Ishikawa (cell line): ENCODE measurements around the gene CLPX.

Experiments
- CEBPB ChIP-seq: IDR thresholded peaks from 2 replicates; pipeline ENCODE4 v1.6.1; 2012
- CREB1 ChIP-seq: IDR thresholded peaks from 2 replicates; pipeline ENCODE4 v1.6.1; 2012; ENCODE audit warnings: low read depth
- EP300 ChIP-seq: IDR thresholded peaks from 2 replicates; pipeline ENCODE4 v1.6.1; 2012; ENCODE audit warnings: borderline replicate concordance
- FOXM1 ChIP-seq: IDR thresholded peaks from 2 replicates; pipeline ENCODE4 v1.6.1; 2012; ENCODE audit warnings: low read depth, borderline replicate concordance
- RAD21 ChIP-seq: IDR thresholded peaks from 2 replicates; pipeline ENCODE4 v1.6.1; 2012; ENCODE audit warnings: low read depth
- TAF1 ChIP-seq: IDR thresholded peaks from 2 replicates; pipeline ENCODE4 v1.6.1; 2012; ENCODE audit warnings: low read depth, mild to moderate bottlenecking
- YY1 ChIP-seq: IDR thresholded peaks from 2 replicates; pipeline ENCODE4 v1.6.1; 2012; ENCODE audit warnings: low read depth
- ZBTB7A ChIP-seq: IDR thresholded peaks from 2 replicates; pipeline ENCODE4 v1.6.1; 2012; ENCODE audit warnings: low read depth
- TF ChIP-seq, protein P1 (sequence below): IDR thresholded peaks from 2 replicates; pipeline ENCODE4 v1.6.1; 2012; ENCODE audit warnings: low read depth, mild to moderate bottlenecking

DNA sequence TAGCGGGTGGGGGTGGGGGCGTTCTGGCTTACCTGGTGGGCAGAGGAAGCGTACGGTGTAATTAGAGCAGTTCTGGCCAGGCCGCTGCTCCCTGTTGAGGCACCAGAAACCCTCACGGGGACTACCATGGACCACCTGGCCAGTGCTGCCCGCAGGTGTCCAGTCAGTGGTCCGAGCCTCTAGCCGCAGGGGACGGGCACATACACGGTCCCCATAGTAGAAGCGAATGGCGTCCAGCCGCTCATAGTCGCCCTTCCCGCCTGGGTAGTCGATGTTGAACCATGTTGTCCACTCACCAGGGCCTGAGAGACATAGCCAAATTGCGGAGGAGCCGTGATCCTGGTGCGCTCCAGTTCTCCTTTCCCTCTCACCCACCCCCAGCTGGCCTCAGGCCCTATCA, 21.6 kb upstream of the CLPX start:
- TF ChIP-seq ZBTB7A (no peak), YY1 (no peak), CEBPB (no peak), TAF1 (no peak), CREB1 (no peak), RAD21 (no peak), FOXM1 (no peak), EP300 (no peak)
- TF ChIP-seq, protein P1, sequence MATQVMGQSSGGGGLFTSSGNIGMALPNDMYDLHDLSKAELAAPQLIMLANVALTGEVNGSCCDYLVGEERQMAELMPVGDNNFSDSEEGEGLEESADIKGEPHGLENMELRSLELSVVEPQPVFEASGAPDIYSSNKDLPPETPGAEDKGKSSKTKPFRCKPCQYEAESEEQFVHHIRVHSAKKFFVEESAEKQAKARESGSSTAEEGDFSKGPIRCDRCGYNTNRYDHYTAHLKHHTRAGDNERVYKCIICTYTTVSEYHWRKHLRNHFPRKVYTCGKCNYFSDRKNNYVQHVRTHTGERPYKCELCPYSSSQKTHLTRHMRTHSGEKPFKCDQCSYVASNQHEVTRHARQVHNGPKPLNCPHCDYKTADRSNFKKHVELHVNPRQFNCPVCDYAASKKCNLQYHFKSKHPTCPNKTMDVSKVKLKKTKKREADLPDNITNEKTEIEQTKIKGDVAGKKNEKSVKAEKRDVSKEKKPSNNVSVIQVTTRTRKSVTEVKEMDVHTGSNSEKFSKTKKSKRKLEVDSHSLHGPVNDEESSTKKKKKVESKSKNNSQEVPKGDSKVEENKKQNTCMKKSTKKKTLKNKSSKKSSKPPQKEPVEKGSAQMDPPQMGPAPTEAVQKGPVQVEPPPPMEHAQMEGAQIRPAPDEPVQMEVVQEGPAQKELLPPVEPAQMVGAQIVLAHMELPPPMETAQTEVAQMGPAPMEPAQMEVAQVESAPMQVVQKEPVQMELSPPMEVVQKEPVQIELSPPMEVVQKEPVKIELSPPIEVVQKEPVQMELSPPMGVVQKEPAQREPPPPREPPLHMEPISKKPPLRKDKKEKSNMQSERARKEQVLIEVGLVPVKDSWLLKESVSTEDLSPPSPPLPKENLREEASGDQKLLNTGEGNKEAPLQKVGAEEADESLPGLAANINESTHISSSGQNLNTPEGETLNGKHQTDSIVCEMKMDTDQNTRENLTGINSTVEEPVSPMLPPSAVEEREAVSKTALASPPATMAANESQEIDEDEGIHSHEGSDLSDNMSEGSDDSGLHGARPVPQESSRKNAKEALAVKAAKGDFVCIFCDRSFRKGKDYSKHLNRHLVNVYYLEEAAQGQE: no peak
